ENCODE results near the gene ENO4. TPM values are rescaled to one million over a fixed set of nuclear protein-coding genes. Genes with fewer than 3 reads are reported as not detected.

The ENO4 gene
- total RNA-seq, 4 donors from 2014 or later = 0.27 to 0.40 TPM; not detected in 2

GRCh38 chr10:116910910-116911309 is 61.6 kb downstream of the ENO4 start:
- DNase-seq = no peak
- intact Hi-C loops (cut with DNase I; ENCODE audit: low total_unique reads) (no loop called here), in situ Hi-C loops (cut with MboI; ENCODE audit: low pct_ligation_motif_present in 1 of 4, low pct_unique_long_range_greater_than_20kb in 1 of 4, low sequenced_read_pairs in 3 of 4) (no loop called here)
- Histone ChIP-seq H3K4me1 (no peaks in the 10 kb centered on the region), H3K9me3 (no peaks in the 10 kb centered on the region), H3K27me3 (no peaks in the 10 kb centered on the region), H3K27ac (no peak overlapping the region), H3K4me3 (no peak overlapping the region), H3K36me3 (no peaks in the 10 kb centered on the region)
- 83 to 89% methylated on average over 3 of the region's 3 CpGs for WGBS, 2 donors (ENCODE audit: low coverage in 1 of 2)
- TF ChIP-seq CTCF (IDR thresholded peaks at IDR 0.05) (no peak), POLR2AphosphoS5 (IDR thresholded peaks at IDR 0.05) (no peak), POLR2A (IDR thresholded peaks at IDR 0.05) (no peak), EP300 (IDR thresholded peaks at IDR 0.05; ENCODE audit: low read depth) (no peak)

- intact Hi-C loops (cut with DNase I; ENCODE audit: low total_unique reads) (no loop called here), in situ Hi-C loops (cut with MboI; ENCODE audit: low pct_ligation_motif_present in 1 of 4, low pct_unique_long_range_greater_than_20kb in 1 of 4, low sequenced_read_pairs in 3 of 4) (no loop called here)
- TF ChIP-seq POLR2AphosphoS5 (IDR thresholded peaks at IDR 0.05) = no peak
- no peak for TF ChIP-seq CTCF (IDR thresholded peaks at IDR 0.05)
- TF ChIP-seq EP300 (IDR thresholded peaks at IDR 0.05; ENCODE audit: low read depth) = no peak
- no peak for TF ChIP-seq POLR2A (IDR thresholded peaks at IDR 0.05)
- Histone ChIP-seq H3K4me3 (no peak overlapping the region), H3K27ac (no peak overlapping the region), H3K9me3 (no peaks in the 10 kb centered on the region), H3K27me3 (no peaks in the 10 kb centered on the region), H3K36me3 (no peaks in the 10 kb centered on the region), H3K4me1 (no peaks in the 10 kb centered on the region)
- DNase-seq = no peak
- whole genome bisulfite sequencing, 2 donors (ENCODE audit: low coverage in 1 of 2) = 71% methylated on average over 1 of the region's 1 CpG; no CpG with 5 or more reads in 1 of the 2 donors
Observed at GRCh38 chr10:116912162-116912561, 62.9 kb downstream of the ENO4 start.

- intact Hi-C loops (cut with DNase I; ENCODE audit: low total_unique reads) = no loop called here
- TF ChIP-seq EP300 (IDR thresholded peaks at IDR 0.05; ENCODE audit: low read depth) = no peak
- no peak for TF ChIP-seq CTCF (IDR thresholded peaks at IDR 0.05)
- no peak for TF ChIP-seq POLR2AphosphoS5 (IDR thresholded peaks at IDR 0.05)
- TF ChIP-seq POLR2A (IDR thresholded peaks at IDR 0.05) = no peak
- H3K36me3 ChIP-seq = no peaks in the 10 kb centered on the region
- no peak for DNase-seq
- WGBS, 2 donors (ENCODE audit: low coverage in 1 of 2) = 67 to 74% methylated on average over 1 of the region's 1 CpG
- in situ Hi-C loops (cut with MboI; ENCODE audit: low pct_ligation_motif_present in 1 of 4, low pct_unique_long_range_greater_than_20kb in 1 of 4, low sequenced_read_pairs in 3 of 4) = no loop called here
- no peak overlapping the region for H3K27ac ChIP-seq
- no peak overlapping the region for H3K4me3 ChIP-seq
- no peaks in the 10 kb centered on the region for H3K4me1 ChIP-seq
- H3K9me3 ChIP-seq = no peaks in the 10 kb centered on the region
- no peaks in the 10 kb centered on the region for H3K27me3 ChIP-seq
Observed at GRCh38 chr10:116913695-116914094, 64.4 kb downstream of the ENO4 start.

GRCh38 chr10:116915340-116915739 is 66.0 kb downstream of the ENO4 start:
- H3K36me3 ChIP-seq = no peaks in the 10 kb centered on the region
- 65 to 67% methylated on average over 2 of the region's 2 CpGs for WGBS, 2 donors (ENCODE audit: low coverage in 1 of 2)
- TF ChIP-seq POLR2A (IDR thresholded peaks at IDR 0.05) = no peak
- TF ChIP-seq CTCF (IDR thresholded peaks at IDR 0.05) = no peak
- TF ChIP-seq EP300 (IDR thresholded peaks at IDR 0.05; ENCODE audit: low read depth) = no peak
- no peak for TF ChIP-seq POLR2AphosphoS5 (IDR thresholded peaks at IDR 0.05)

More at GRCh38 chr10:116915340-116915739, 66.0 kb downstream of the ENO4 start:
- no peaks in the 10 kb centered on the region for H3K27me3 ChIP-seq
- intact Hi-C loops (cut with DNase I; ENCODE audit: low total_unique reads) = no loop called here
- no peaks in the 10 kb centered on the region for H3K9me3 ChIP-seq
- in situ Hi-C loops (cut with MboI; ENCODE audit: low pct_ligation_motif_present in 1 of 4, low pct_unique_long_range_greater_than_20kb in 1 of 4, low sequenced_read_pairs in 3 of 4) = no loop called here
- H3K4me3 ChIP-seq = no peak overlapping the region
- H3K4me1 ChIP-seq = no peaks in the 10 kb centered on the region
- H3K27ac ChIP-seq = no peak overlapping the region
- DNase-seq = no peak
